Tibial nerve (tissue), 4 donors: ENCODE measurements around the gene EGFLAM. TPM values are rescaled to one million over a fixed set of nuclear protein-coding genes. Genes with fewer than 3 reads are reported as not detected.

Source experiments
- DNase-seq, 2 donors: peaks; one replicate each; pipeline ENCODE4 v3.0.0-alpha.2; 2019; ENCODE audit warnings: low spot score in 2 of 2
- H3K27ac ChIP-seq, 4 donors: fragments of 200-600 bp; sonication (generic) in 3 of 4; one replicate each; pipeline ENCODE4 v1.5.1; 2017 to 2019; ENCODE audit warnings: mild to moderate bottlenecking in 1 of 4
- H3K27me3 ChIP-seq, 2 donors: fragments of 200-600 bp; sonication (generic) in 1 of 2; one replicate each; pipeline versions ENCODE4 v1.5.1 to v1.6.0; 2017 to 2019
- H3K36me3 ChIP-seq, 3 donors: fragments of 200-600 bp; sonication (generic); one replicate each; pipeline ENCODE4 v1.5.1; 2018 to 2019
- H3K4me1 ChIP-seq, 4 donors: fragments of 200-600 bp; sonication (generic) in 3 of 4; one replicate each; pipeline ENCODE4 v1.5.1; 2017 to 2019
- H3K4me3 ChIP-seq, 4 donors: fragments of 200-600 bp; sonication (generic) in 3 of 4; one replicate each; pipeline ENCODE4 v1.5.1; 2017 to 2019; ENCODE audit warnings: mild to moderate bottlenecking in 1 of 4, moderate library complexity in 1 of 4
- H3K9me3 ChIP-seq, 4 donors: fragments of 200-600 bp; sonication (generic) in 3 of 4; one replicate each; pipeline ENCODE4 v1.5.1; 2017 to 2019
- CTCF ChIP-seq, 5 experiments: fragments of 200-600 bp in 3 of 5; fragments of 450-650 bp in 2 of 5; sonication (generic) in 3 of 5; IDR thresholded peaks; one replicate each; pipeline ENCODE4 v1.5.1; 2016 to 2019; ENCODE audit warnings: antibody characterized with exemption in 5 of 5, mild to moderate bottlenecking in 3 of 5, moderate library complexity in 2 of 5
- EP300 ChIP-seq, 2 donors: sonication (generic); formaldehyde crosslinking; IDR thresholded peaks; one replicate each; pipeline ENCODE4 v1.6.1; 2017; ENCODE audit warnings: antibody characterized with exemption in 2 of 2, mild to moderate bottlenecking in 1 of 2
- POLR2A ChIP-seq, 2 donors: fragments of 450-650 bp; IDR thresholded peaks; one replicate each; pipeline ENCODE4 v1.6.1; 2017; ENCODE audit warnings: antibody characterized with exemption in 2 of 2, mild to moderate bottlenecking in 2 of 2, moderate library complexity in 2 of 2
- WGBS, 2 donors: methylation state at CpG; one replicate each; pipeline ENCODE4 v1.1.5; 2018; 5-methylcytosine and 5-hydroxymethylcytosine counted together
- total RNA-seq, 4 donors: library from RNA; depleted of rRNA; stranded (reverse); fragments of >200 nt; gene quantifications; one replicate each; pipeline ENCODE4 v1.1.0, GENCODE V29; 2016

EGFLAM gene
- total RNA-seq, 4 donors from 2014 or later = 18.4 to 64.5 (median 51.1) TPM

- no peak overlapping the region for H3K4me3 ChIP-seq
- no peak overlapping the region for H3K27ac ChIP-seq
- WGBS, 2 donors = 67 to 69% methylated on average over 8 of the region's 8 CpGs
- no peaks in the 10 kb centered on the region for H3K4me1 ChIP-seq
- no peak for DNase-seq
- H3K27me3 ChIP-seq = no peaks in the 10 kb centered on the region
- H3K9me3 ChIP-seq = no peaks in the 10 kb centered on the region
- TF ChIP-seq EP300 (IDR thresholded peaks at IDR 0.05) (no peak), CTCF (IDR thresholded peaks at IDR 0.05) (no peak), POLR2A (IDR thresholded peaks at IDR 0.05) (no peak)
- H3K36me3 ChIP-seq = no peaks in the 10 kb centered on the region
These were observed 113.2 kb downstream of the EGFLAM start for GRCh38 chr5:38371596-38371995.

- Histone ChIP-seq H3K4me3 (no peak overlapping the region), H3K9me3 (no peaks in the 10 kb centered on the region), H3K27me3 (no peaks in the 10 kb centered on the region), H3K4me1 (no peaks in the 10 kb centered on the region), H3K36me3 (no peaks in the 10 kb centered on the region), H3K27ac (no peak overlapping the region)
- no peak for TF ChIP-seq CTCF (IDR thresholded peaks at IDR 0.05)
- no peak for DNase-seq
- 31 to 32% methylated on average over 3 of the region's 3 CpGs for WGBS, 2 donors
These were observed 115.4 kb downstream of the EGFLAM start for GRCh38 chr5:38373743-38374142.

- no peaks in the 10 kb centered on the region for H3K9me3 ChIP-seq
These were observed 117.1 kb downstream of the EGFLAM start for GRCh38 chr5:38375423-38375822.

GRCh38 chr5:38376404-38376803 lies 118.0 kb downstream of the EGFLAM start:
- WGBS, 2 donors = 86 to 96% methylated on average over 2 of the region's 2 CpGs
- TF ChIP-seq POLR2A (IDR thresholded peaks at IDR 0.05) = no peak
- DNase-seq = no peak

More at GRCh38 chr5:38375423-38375822, 117.1 kb downstream of the EGFLAM start:
- no peaks in the 10 kb centered on the region for H3K36me3 ChIP-seq
- TF ChIP-seq EP300 (IDR thresholded peaks at IDR 0.05) = no peak
- no peak for TF ChIP-seq CTCF (IDR thresholded peaks at IDR 0.05)
- no peak for TF ChIP-seq POLR2A (IDR thresholded peaks at IDR 0.05)
- no peak overlapping the region for H3K27ac ChIP-seq
- DNase-seq = no peak
- 85 to 86% methylated on average over 1 of the region's 1 CpG for WGBS, 2 donors
- no peaks in the 10 kb centered on the region for H3K27me3 ChIP-seq
- no peak overlapping the region for H3K4me3 ChIP-seq
- no peaks in the 10 kb centered on the region for H3K4me1 ChIP-seq

GRCh38 chr5:38378579-38378978 lies 120.2 kb downstream of the EGFLAM start:
- H3K9me3 ChIP-seq = no peaks in the 10 kb centered on the region
- no peak overlapping the region for H3K4me3 ChIP-seq
- no peak for DNase-seq
- H3K27me3 ChIP-seq = no peaks in the 10 kb centered on the region
- 77 to 100% methylated on average over 1 of the region's 1 CpG for WGBS, 2 donors
- TF ChIP-seq EP300 (IDR thresholded peaks at IDR 0.05) = no peak
- TF ChIP-seq CTCF (IDR thresholded peaks at IDR 0.05) = no peak
- no peak for TF ChIP-seq POLR2A (IDR thresholded peaks at IDR 0.05)
- no peak overlapping the region for H3K27ac ChIP-seq
- H3K4me1 ChIP-seq = no peaks in the 10 kb centered on the region
- no peaks in the 10 kb centered on the region for H3K36me3 ChIP-seq

More at GRCh38 chr5:38376404-38376803, 118.0 kb downstream of the EGFLAM start:
- Histone ChIP-seq H3K9me3 (no peaks in the 10 kb centered on the region), H3K27me3 (no peaks in the 10 kb centered on the region), H3K27ac (no peak overlapping the region), H3K4me3 (no peak overlapping the region), H3K36me3 (no peaks in the 10 kb centered on the region), H3K4me1 (no peaks in the 10 kb centered on the region)

- DNase-seq = no peak
- Histone ChIP-seq H3K36me3 (no peaks in the 10 kb centered on the region), H3K4me1 (no peaks in the 10 kb centered on the region), H3K4me3 (no peak overlapping the region), H3K27ac (no peak overlapping the region), H3K9me3 (no peaks in the 10 kb centered on the region), H3K27me3 (no peaks in the 10 kb centered on the region)
- TF ChIP-seq POLR2A (IDR thresholded peaks at IDR 0.05) (no peak), CTCF (IDR thresholded peaks at IDR 0.05) (no peak), EP300 (IDR thresholded peaks at IDR 0.05) (no peak)
- WGBS, 2 donors = 47 to 51% methylated on average over 7 of the region's 7 CpGs
These were observed 121.1 kb downstream of the EGFLAM start for GRCh38 chr5:38379350-38379937.
